HG03460 (cell line): ENCODE data around the gene PCDHAC1.

Experiments used
- ATAC-seq: cut with Tn5 transposase; IDR thresholded peaks from one replicate; pipeline ENCODE4 v1.9.1; 2021; ENCODE audit not compliant: unreplicated experiment

PCDHAC1 gene

DNA sequence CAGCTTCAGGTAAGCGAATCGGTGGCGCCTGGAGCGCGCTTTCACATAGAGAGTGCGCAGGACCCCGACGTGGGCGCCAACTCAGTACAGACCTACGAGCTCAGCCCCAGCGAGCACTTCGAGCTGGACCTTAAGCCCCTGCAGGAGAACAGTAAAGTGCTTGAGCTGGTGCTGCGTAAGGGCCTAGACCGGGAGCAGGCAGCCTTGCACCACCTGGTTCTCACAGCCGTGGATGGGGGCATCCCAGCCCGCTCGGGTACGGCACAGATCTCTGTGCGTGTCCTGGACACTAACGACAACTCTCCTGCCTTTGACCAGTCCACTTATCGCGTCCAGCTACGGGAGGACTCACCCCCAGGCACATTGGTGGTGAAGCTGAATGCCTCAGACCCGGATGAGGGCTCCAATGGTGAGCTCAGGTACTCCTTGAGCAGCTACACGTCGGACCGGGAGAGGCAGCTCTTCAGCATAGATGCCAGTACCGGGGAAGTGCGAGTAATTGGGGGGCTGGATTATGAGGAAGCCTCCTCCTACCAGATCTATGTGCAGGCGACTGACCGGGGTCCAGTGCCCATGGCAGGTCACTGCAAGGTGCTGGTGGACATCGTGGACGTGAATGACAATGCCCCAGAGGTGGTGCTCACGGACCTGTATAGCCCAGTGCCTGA lies 41.3 kb downstream of the PCDHAC1 start:
- no peak for ATAC-seq

DNA sequence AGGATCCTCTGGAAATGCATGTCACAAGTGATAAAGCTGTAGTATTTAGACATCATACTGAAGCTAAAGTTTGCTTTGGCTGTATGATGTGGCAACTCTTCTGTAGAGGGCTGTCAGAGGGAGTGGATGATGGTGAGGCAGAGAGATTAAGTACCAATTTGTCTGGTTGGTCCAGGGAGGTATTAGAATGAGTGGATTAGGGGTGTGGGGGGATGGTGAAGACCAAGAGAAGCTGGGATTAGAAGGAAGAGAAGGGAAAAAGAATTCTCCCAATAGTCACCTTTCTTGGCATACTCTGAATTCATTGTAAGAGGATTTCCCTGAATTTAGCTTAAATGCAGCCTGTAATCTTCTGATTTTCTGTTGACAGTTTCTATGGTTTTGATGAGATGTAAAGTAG lies 43.8 kb downstream of the PCDHAC1 start:
- no peak for ATAC-seq

DNA sequence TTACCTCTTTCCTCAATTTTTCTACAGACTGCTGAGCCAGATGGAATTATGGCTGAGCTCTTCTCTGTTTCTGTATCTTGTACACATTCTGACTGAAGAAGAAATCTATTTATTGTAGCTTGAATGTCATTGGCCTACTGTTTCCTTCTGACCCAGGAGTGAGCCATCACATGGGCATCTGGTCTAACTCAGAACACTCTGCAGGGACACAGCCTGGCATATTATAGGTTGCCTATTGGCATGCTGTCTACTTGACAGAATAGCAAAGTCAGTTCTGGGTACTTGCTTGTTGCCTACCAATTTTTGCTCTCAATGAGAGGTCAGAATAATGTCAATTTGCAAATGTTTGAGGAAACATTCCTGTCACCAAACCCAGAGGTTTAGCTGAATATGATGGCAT lies 47.5 kb downstream of the PCDHAC1 start:
- no peak for ATAC-seq

DNA sequence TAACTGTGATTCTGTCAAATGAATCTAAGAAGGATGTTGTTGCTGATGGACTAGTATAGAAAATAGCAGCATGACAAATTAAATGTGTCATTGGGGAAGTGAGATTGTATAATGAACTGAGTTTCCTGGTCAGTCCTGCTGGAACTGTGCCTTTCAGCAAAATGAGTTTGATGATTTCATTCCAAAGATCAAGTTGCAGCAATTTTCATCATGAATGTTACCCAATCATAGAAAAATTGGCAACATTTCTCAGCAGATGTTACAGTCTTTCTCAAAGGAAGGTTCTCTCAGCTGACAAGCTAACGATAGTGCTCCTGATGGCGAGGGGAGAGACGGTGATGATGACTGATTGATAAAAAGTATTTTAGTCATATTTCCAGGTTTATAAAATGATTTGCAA lies 50.9 kb downstream of the PCDHAC1 start:
- ATAC-seq, result no peak

DNA sequence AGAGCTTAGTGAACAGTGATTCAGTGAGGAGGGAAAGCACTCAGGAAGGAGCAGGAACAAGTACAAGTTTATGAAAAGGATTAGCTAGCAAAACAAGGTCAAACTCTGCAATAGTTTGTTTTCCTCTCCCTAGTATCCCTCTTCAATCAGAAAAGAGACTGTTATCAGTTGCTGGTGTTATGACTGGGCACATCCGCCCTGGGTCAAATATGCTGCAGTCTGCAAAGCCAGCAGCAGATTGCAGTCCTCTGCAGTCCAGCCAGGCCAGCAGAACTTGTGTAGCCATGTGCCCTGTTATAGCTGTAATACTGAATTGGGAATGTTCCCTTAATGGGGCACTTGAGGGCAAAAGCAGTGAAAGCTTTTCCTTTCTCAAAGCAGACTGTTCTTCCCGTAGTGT lies 52.2 kb downstream of the PCDHAC1 start:
- ATAC-seq, result no peak

DNA sequence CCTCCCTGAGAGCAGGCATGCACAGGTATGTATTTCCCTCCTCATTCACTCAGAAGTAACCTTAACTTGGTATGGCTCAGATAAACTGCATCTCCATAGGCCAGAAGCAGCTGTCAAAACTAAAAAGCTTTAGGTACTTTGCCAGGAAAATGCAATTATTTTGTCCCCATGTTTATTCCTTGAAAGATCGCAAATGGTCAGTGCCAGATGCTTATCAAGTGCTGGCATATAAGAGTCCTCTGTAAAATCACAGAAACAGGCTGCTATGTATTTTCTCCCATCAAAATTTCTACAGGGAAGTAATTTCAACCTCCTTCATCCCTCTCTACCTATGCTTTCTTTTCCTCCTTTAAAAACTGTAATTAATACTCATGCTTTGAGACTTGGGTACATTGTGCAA lies 52.9 kb downstream of the PCDHAC1 start:
- no peak for ATAC-seq
